Raji (cell line): ENCODE results near the gene PIEZO2.

ENCODE experiments used
- POLR2A ChIP-seq: IDR thresholded peaks from 2 replicates; pipeline ENCODE4 v1.6.1; 2011; ENCODE audit warnings: low read depth, low read length, control low read depth; ENCODE audit not compliant: insufficient read depth

The PIEZO2 gene

DNA sequence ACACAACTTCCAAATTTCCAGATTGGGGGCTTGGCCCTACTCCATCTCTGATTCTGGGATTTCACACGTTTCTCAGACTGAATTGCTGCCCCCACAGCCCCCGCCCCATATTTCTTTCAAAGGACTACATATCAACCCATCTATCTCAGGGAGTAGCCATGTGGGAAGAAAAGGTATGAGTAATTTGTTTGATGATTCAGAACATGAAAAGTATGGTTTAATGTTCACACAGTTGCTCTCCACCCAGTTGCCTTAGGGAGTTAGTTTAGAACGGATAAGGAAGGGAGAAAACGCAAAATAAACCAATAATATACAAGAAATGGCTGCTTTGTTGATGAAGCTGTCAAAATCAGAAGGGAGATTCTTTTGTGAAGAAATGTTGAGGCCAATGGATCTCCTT lies 145.1 kb downstream of the PIEZO2 start:
- no peak for TF ChIP-seq POLR2A

GRCh38 chr18:11002796-11003195 lies 146.6 kb downstream of the PIEZO2 start:
- TF ChIP-seq POLR2A = no peak

DNA sequence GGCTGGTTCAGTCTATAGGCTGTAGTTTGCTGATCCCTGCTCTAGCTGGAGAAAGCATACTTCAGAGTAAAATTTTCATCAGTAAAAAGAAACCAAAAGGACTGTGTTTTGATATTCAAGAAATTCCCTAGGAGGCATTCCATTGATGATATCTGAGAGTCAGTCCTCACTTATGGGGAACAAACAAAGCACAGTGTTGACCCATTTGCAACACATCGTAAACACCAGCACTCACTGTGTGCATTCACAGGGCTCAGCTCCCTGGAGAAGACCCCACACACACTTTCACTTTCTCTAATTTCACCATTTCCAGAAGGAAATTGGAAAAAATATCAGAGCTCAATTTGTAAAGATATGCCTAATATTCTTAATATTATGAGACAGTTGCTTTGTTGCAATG lies 147.1 kb downstream of the PIEZO2 start:
- no peak for TF ChIP-seq POLR2A

DNA sequence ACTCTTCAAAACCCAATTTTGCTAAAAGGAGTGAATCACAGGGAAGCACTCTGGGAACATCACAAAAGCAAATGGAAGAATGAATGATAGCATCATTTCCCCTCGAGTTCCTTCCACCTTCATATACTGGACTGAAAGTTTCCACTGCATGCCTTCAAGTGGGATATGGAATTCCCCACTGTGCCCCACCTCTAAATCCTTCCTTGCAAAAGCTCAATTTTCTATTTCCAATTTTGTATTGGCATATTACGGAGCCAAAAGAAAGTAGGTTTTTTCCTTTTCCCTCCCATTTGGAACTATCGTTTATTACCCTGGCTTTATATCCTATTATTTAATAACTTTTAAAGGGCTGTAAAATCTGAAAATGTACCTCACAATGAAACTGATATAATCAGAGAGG lies 149.3 kb downstream of the PIEZO2 start:
- TF ChIP-seq POLR2A = no peak

DNA sequence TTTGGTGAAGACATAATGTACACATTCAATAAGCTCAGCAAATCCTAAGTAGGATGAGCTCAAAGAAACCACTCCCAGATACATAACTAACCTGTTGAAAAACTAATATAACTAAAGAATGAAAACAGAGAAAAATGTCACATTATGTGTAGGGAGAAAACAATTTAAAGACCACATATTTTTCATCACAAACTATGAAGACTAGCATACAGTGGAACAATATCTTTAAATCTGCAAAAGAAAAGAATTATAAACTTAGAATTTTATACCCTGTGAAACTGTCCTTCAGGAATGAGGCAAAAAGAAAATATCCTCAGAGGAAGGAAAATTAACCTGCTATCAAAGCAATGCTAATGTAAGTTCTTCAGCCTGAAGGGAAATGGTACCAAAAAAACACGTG lies 151.5 kb downstream of the PIEZO2 start:
- no peak for TF ChIP-seq POLR2A

- no peak for TF ChIP-seq POLR2A
These were observed 153.8 kb downstream of the PIEZO2 start for GRCh38 chr18:10995550-10995949.

DNA sequence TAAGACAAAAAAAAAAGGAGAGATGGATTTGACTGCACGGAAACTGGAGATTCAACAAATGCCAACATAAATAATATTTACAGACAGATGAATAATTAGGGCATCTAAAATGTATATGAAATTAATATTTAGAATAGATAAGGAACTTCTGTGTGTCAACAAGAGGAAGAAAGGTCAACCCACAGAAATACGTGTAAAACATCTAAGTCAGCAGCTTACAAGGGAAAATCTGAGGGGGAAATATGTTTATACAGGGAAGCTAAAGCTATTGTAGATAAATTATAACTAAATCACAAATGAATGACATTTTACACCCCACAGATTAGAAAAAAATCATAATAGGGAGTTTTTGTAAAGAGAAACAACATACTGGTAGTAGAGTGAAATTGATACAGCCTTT lies 159.9 kb downstream of the PIEZO2 start:
- no peak for TF ChIP-seq POLR2A

GRCh38 chr18:10985689-10986088 lies 163.7 kb downstream of the PIEZO2 start:
- no peak for TF ChIP-seq POLR2A

DNA sequence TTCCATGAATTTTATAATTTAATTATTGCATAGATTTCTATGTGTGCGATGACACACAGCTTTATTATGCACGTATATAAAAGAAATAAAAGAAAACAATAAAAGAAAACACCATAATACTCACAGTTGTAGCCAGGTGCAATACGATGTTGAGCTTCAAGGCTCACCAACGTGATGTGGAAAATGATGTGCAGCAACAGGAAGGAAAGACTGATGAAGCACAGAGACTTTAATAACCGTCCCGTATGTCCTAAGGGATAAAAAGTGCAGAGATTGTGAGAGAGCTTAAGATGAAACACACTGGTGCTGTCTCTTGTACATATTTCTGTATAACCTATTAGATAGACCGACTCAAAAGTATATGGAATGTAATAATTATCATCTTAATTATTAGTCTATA lies 170.0 kb downstream of the PIEZO2 start:
- TF ChIP-seq POLR2A = no peak

DNA sequence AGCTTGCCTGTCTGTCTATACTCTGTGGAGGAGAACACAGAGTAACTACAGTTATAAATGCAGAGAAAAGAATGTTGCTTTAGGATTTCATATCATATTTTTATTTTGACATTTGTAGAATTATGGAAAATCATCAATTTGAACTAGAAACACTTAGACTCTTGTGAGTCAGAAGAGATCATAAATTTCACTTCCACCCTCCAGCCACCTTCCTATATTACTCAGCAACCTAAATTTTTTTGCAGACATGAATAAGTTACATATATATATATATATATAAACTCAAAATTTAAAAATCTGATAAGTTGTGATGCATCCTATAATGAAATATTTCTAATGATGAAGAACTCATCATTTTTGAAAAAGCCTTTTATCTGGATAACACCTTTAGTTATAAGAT lies 172.3 kb downstream of the PIEZO2 start:
- no peak for TF ChIP-seq POLR2A

GRCh38 chr18:10973567-10974203 lies 175.7 kb downstream of the PIEZO2 start:
- no peak for TF ChIP-seq POLR2A

DNA sequence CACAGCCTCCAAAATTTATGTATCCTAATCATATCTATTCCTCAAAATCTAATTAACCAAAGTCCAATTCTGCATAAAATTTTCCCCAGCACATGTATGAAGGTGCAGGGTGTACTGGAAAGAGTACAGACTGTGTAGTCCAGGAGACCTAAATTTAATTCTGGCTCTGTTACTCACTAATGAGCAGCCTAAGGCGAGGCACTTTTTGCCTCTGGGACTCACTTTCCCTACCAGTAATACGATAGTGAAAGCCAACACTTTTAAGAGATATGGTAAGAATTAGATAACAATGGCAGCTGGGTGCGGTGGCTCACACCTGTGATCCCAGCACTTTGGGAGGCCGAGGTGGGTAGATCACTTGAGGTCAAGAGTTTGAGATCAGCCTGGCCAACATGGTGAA lies 177.7 kb downstream of the PIEZO2 start:
- TF ChIP-seq POLR2A = no peak

GRCh38 chr18:10965119-10965518 lies 184.2 kb downstream of the PIEZO2 start:
- TF ChIP-seq POLR2A = no peak

DNA sequence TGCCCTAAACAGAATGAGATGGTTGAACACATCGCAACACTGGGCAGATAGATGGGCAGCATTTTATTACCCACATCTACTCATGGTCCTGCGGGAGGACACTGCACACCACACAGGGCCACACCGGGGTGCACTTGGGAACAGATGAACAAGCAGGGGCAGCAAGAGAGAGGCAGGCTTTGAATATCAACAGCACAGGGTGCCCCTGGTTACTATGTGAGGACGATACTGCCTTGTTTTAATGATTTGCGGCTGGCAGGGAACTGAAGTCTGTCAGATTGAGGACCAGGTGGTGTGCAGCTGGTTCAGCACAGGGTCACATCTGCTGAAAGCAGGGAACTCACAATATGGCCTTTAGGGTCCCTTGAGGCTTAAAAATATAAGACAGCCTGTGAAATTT lies 195.7 kb downstream of the PIEZO2 start:
- TF ChIP-seq POLR2A = no peak

DNA sequence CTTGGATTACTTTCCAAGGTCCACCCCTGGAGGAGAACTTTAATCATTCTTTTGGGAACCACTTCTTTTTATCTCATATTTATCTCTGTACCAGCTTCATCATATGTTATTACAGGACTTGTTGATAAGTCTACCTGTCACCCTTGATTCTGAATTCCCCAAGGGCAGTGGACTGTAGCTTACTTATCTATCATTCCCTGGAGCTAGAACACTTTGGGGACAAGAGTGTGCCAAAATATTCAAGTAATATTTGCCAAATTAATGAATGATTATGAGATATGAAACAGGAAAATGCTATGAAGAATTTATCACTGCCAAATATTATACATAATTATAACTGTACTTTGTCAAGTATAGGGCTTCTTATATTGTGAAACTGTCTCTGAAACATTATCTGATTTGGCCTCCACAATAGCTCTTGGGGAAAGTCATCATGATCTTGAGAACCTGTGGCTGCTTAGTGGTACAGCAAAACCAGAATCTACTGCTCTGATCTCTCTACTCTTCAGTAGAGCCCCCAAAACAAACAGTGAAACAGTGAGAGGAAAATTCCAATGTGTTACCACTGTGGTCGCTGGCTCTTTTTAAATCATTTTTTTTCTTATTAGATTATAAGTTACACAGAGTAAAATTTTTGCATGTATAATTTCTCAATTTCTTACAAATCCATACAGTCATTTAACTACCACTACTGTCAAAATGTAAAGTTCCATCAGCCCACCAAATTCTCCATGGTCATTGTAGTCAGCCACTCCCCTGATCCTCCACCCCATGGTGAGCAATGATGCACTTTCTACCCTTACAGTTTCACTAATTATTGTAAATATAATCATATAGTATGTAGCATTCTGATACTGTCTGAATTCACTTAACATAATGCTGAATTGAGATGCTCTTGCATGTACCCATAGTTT lies 197.5 kb downstream of the PIEZO2 start:
- no peak for TF ChIP-seq POLR2A

GRCh38 chr18:10950876-10951630 lies 198.3 kb downstream of the PIEZO2 start:
- no peak for TF ChIP-seq POLR2A
